HEK293 (cell line): ENCODE results near the gene TSHR.

Experiments used
- CTCF ChIA-PET: fragments of 350-600 bp; formaldehyde crosslinking; extraction: SDS; loops from one replicate; lab custom pipeline; 2021; ENCODE audit warnings: antibody characterized with exemption; lab: Yijun Ruan, JAX
- POLR2A ChIA-PET: fragments of 300-600 bp; formaldehyde crosslinking; extraction: SDS; loops from one replicate; lab custom pipeline; 2020; ENCODE audit warnings: antibody characterized with exemption, inconsistent platforms; lab: Yijun Ruan, JAX
- H3K27ac ChIP-seq: fragments of 200-500 bp; sonication (Bioruptor generic); 2 replicates; pipeline ENCODE4 v1.5.1; 2014; ENCODE audit warnings: low read depth, low read length, control low read depth, inconsistent platforms; ENCODE audit errors: extremely low read depth
- H3K36me3 ChIP-seq, 2 experiments: fragments of 200-500 bp in 1 of 2; sonication (Bioruptor generic) in 1 of 2; 1 replicate in 1 of 2; 2 replicates in 1 of 2; pipeline ENCODE4 v1.5.1; 2014 to 2017; ENCODE audit warnings: inconsistent platforms in 2 of 2, low read length in 2 of 2; ENCODE audit not compliant: control insufficient read depth in 2 of 2, insufficient read depth in 1 of 2
- H3K4me1 ChIP-seq: fragments of 200-500 bp; sonication (Bioruptor generic); 2 replicates; pipeline ENCODE4 v1.5.1; 2014; ENCODE audit warnings: mild to moderate bottlenecking, low read length, inconsistent platforms; ENCODE audit not compliant: control insufficient read depth, insufficient read depth
- H3K4me3 ChIP-seq: 2 replicates; pipeline ENCODE4 v1.5.1; 2011; ENCODE audit warnings: low read depth, mild to moderate bottlenecking, control low read depth, low read length, moderate library complexity
- H3K9me3 ChIP-seq: fragments of 200-500 bp; sonication (Bioruptor generic); 2 replicates; pipeline ENCODE4 v1.5.1; 2014; ENCODE audit warnings: low read depth, low read length, inconsistent platforms; ENCODE audit not compliant: control insufficient read depth, insufficient read depth
- BCL11A ChIP-seq: fragments of 450-650 bp; formaldehyde crosslinking; IDR thresholded peaks from 2 replicates; pipeline ENCODE4 v1.5.1; 2016; ENCODE audit warnings: low read depth, missing biosample characterization, missing genetic modification characterization
- GLIS2 ChIP-seq: fragments of 450-650 bp; formaldehyde crosslinking; IDR thresholded peaks from 2 replicates; pipeline ENCODE4 v1.5.1; 2016; ENCODE audit warnings: missing biosample characterization, missing genetic modification characterization
- HOXA7 ChIP-seq: sonication (generic); formaldehyde crosslinking; IDR thresholded peaks from 2 replicates; pipeline ENCODE4 v1.8.1; 2022; ENCODE audit warnings: missing genetic modification reagents, borderline replicate concordance
- IKZF3 ChIP-seq: fragments of 450-650 bp; IDR thresholded peaks from 2 replicates; pipeline ENCODE4 v1.5.0; 2018; ENCODE audit warnings: missing biosample characterization, mild to moderate bottlenecking, missing genetic modification characterization, moderate library complexity
- PRDM6 ChIP-seq: fragments of 450-650 bp; formaldehyde crosslinking; IDR thresholded peaks from 2 replicates; pipeline ENCODE4 v1.5.1; 2017; ENCODE audit warnings: missing biosample characterization, missing genetic modification characterization
- REPIN1 ChIP-seq: fragments of 450-650 bp; formaldehyde crosslinking; IDR thresholded peaks from 2 replicates; pipeline ENCODE4 v1.5.1; 2017; ENCODE audit warnings: missing biosample characterization, missing genetic modification characterization, low read depth
- SP7 ChIP-seq: fragments of 450-650 bp; formaldehyde crosslinking; IDR thresholded peaks from 2 replicates; pipeline ENCODE4 v1.5.1; 2016; ENCODE audit warnings: missing biosample characterization, missing genetic modification characterization
- ZBTB17 ChIP-seq: fragments of 450-650 bp; formaldehyde crosslinking; IDR thresholded peaks from 2 replicates; pipeline ENCODE4 v1.5.1; 2016; ENCODE audit warnings: missing biosample characterization, missing genetic modification characterization
- ZBTB21 ChIP-seq: fragments of 450-650 bp; formaldehyde crosslinking; IDR thresholded peaks from 2 replicates; pipeline ENCODE4 v1.5.1; 2017; ENCODE audit warnings: missing biosample characterization, missing genetic modification characterization
- ZIC2 ChIP-seq: fragments of 450-650 bp; formaldehyde crosslinking; IDR thresholded peaks from 2 replicates; pipeline ENCODE4 v1.5.1; 2016; ENCODE audit warnings: missing biosample characterization, missing genetic modification characterization
- ZNF16 ChIP-seq: fragments of 450-650 bp; formaldehyde crosslinking; IDR thresholded peaks from 2 replicates; pipeline ENCODE4 v1.5.1; 2016; ENCODE audit warnings: low read depth, missing biosample characterization, missing genetic modification characterization
- ZNF175 ChIP-seq: fragments of 450-650 bp; formaldehyde crosslinking; IDR thresholded peaks from 2 replicates; pipeline ENCODE4 v1.5.1; 2016; ENCODE audit warnings: missing biosample characterization, missing genetic modification characterization
- ZNF19 ChIP-seq: fragments of 450-650 bp; formaldehyde crosslinking; IDR thresholded peaks from 2 replicates; pipeline ENCODE4; 2016; ENCODE audit warnings: missing biosample characterization, missing genetic modification characterization, low read depth
- ZNF335 ChIP-seq: fragments of 450-650 bp; formaldehyde crosslinking; conservative IDR thresholded peaks from 2 replicates; pipeline ENCODE4 v1.5.1; 2016; ENCODE audit warnings: missing biosample characterization, missing genetic modification characterization
- ZNF362 ChIP-seq: fragments of 450-650 bp; formaldehyde crosslinking; IDR thresholded peaks from 2 replicates; pipeline ENCODE4 v1.5.1; 2016; ENCODE audit warnings: missing biosample characterization, missing genetic modification characterization
- ZNF366 ChIP-seq: fragments of 450-650 bp; formaldehyde crosslinking; conservative IDR thresholded peaks from 2 replicates; pipeline ENCODE4 v1.5.1; 2016; ENCODE audit warnings: missing biosample characterization, missing genetic modification characterization
- ZNF394 ChIP-seq: fragments of 450-650 bp; formaldehyde crosslinking; IDR thresholded peaks from 2 replicates; pipeline ENCODE4 v1.5.1; 2016; ENCODE audit warnings: missing biosample characterization, missing genetic modification characterization, mild to moderate bottlenecking, moderate library complexity, borderline replicate concordance
- ZNF398 ChIP-seq: fragments of 450-650 bp; formaldehyde crosslinking; IDR thresholded peaks from 2 replicates; pipeline ENCODE4 v1.5.1; 2017; ENCODE audit warnings: missing biosample characterization, missing genetic modification characterization
- ZNF449 ChIP-seq: fragments of 450-650 bp; formaldehyde crosslinking; IDR thresholded peaks from 2 replicates; pipeline ENCODE4 v1.5.1; 2017; ENCODE audit warnings: missing biosample characterization, mild to moderate bottlenecking, missing genetic modification characterization, moderate library complexity
- ZNF560 ChIP-seq: fragments of 450-650 bp; formaldehyde crosslinking; IDR thresholded peaks from 2 replicates; pipeline ENCODE4 v1.5.1; 2017; ENCODE audit warnings: missing biosample characterization, missing genetic modification characterization, borderline replicate concordance
- ZNF600 ChIP-seq: fragments of 450-650 bp; formaldehyde crosslinking; IDR thresholded peaks from 2 replicates; pipeline ENCODE4 v1.5.1; 2016; ENCODE audit warnings: missing biosample characterization, missing genetic modification characterization
- ZNF621 ChIP-seq: fragments of 450-650 bp; formaldehyde crosslinking; IDR thresholded peaks from 2 replicates; pipeline ENCODE4 v1.5.1; 2017; ENCODE audit warnings: missing biosample characterization, missing genetic modification characterization
- ZNF830 ChIP-seq: fragments of 450-650 bp; IDR thresholded peaks from 2 replicates; pipeline ENCODE4 v1.5.0; 2018; ENCODE audit warnings: missing biosample characterization, missing genetic modification characterization, low read depth, mild to moderate bottlenecking, moderate library complexity
- ZNF843 ChIP-seq: fragments of 450-650 bp; formaldehyde crosslinking; IDR thresholded peaks from 2 replicates; pipeline ENCODE4 v1.5.1; 2016; ENCODE audit warnings: missing biosample characterization, missing genetic modification characterization
- ZSCAN16 ChIP-seq: fragments of 450-650 bp; formaldehyde crosslinking; IDR thresholded peaks from 2 replicates; pipeline ENCODE4 v1.5.1; 2016; ENCODE audit warnings: missing biosample characterization, missing genetic modification characterization

Gene TSHR

GRCh38 chr14:80965037-80965436 lies 9.6 kb downstream of the TSHR start:
- ChIA-PET POLR2A (no interaction called here), CTCF (interaction anchor here (0.6 to 1.2 kb wide), 3 partner anchors 9 to 464 kb away, joined by 3 to 6 read pairs (median 5); no protein-coding TSS in a partner anchor)
- Histone ChIP-seq H3K4me3 (no peak overlapping the region), H3K27ac (no peak overlapping the region), H3K36me3 (no peaks in the 10 kb centered on the region), H3K4me1 (no peaks in the 10 kb centered on the region), H3K9me3 (no peaks in the 10 kb centered on the region)
- TF ChIP-seq GLIS2 (no peak), ZNF16 (tag by site-specific recombination) (no peak), ZNF449 (tag by site-specific recombination) (no peak), ZBTB21 (tag by site-specific recombination) (no peak), ZNF600 (tag by site-specific recombination) (no peak), ZNF19 (tag by site-specific recombination) (no peak), PRDM6 (no peak), IKZF3 (tag by site-specific recombination) (no peak), ZNF394 (tag by site-specific recombination) (no peak), ZNF175 (tag by site-specific recombination) (no peak), HOXA7 (CRISPR knock-in tag) (no peak), ZNF560 (tag by site-specific recombination) (no peak), ZNF830 (tag by site-specific recombination) (no peak), REPIN1 (no peak)

GRCh38 chr14:80973931-80974641 lies 18.7 kb downstream of the TSHR start:
- ChIA-PET POLR2A (no interaction called here), CTCF (interaction anchor here (0.8 to 1.2 kb wide), 3 partner anchors 9 to 20 kb away, joined by 3 to 5 read pairs (median 4); no protein-coding TSS in a partner anchor)
- H3K9me3 ChIP-seq: no peaks in the 10 kb centered on the region
- H3K4me1 ChIP-seq: peaks cover 5% of the 10 kb centered on the region; the same call in 1 of the 2 replicates
- no peak overlapping the region for H3K4me3 ChIP-seq
- no peak overlapping the region for H3K27ac ChIP-seq
- H3K36me3 ChIP-seq: no peaks in the 10 kb centered on the region
- TF ChIP-seq ZNF362 (tag by site-specific recombination) (no peak), ZNF335 (tag by site-specific recombination) (peak; percentile 49; the same call in 1 of the 2 replicates), ZNF843 (tag by site-specific recombination) (0 out of 2 replicates have a peak, but pooled peaks have one; percentile 44), BCL11A (tag by site-specific recombination) (no peak), ZNF366 (tag by site-specific recombination) (peak; percentile 21; the same call in 1 of the 2 replicates), IKZF3 (tag by site-specific recombination) (no peak), ZBTB17 (tag by site-specific recombination) (peak; percentile 34; the same call in 1 of the 2 replicates), ZNF398 (tag by site-specific recombination) (peak; percentile 26; the same call in 1 of the 2 replicates), ZNF621 (tag by site-specific recombination) (no peak), ZIC2 (tag by site-specific recombination) (peak; percentile 26; the same call in 1 of the 2 replicates), SP7 (peak; percentile 74), ZNF449 (tag by site-specific recombination) (peak; percentile 34; the same call in 1 of the 2 replicates), ZSCAN16 (tag by site-specific recombination) (no peak)
